ENCODE data around the gene ALCAM. TPM values are rescaled to one million over a fixed set of nuclear protein-coding genes. Genes with fewer than 3 reads are reported as not detected.

The ALCAM gene
- total RNA-seq, 2 donors from 2014 or later, result 5.8 to 7.4 TPM

GRCh38 chr3:105354429-105354828, 12.3 kb upstream of the ALCAM start:
- no peak for DNase-seq
- intact Hi-C loops (cut with DNase I), result no loop called here
- ATAC-seq, result no peak

DNA sequence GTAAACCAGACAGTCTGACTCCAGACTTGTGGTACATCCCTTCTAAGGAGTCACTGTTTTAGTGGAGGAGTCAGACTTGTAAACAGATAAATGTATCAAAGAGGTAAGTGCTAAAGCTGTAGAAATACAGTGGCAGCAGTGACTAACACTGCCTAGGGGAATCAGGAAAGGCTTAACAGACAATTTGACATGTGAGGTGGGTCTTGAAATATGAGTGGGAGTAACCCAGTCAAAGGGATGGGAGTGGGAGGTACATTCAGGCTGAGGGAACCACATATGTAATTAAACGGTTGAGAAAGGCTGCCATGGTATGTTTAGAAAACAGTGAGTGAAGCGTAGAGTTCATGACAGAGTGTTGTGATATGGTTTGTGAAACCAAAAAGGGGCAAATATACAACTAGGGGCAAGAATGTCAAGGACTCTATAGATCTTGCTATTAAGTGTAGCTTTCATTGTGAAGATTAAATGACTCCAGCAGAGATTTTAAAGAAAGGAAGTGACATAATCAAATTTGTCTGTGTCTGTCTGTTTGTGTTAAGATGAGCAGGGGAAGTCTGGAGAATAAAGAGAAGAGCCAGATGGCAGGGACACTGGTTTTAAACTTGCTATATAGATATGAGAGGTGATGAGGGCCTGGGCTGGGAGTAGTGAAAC, 11.2 kb upstream of the ALCAM start:
- DNase-seq (no peak), ATAC-seq (no peak)
- intact Hi-C loops (cut with DNase I), result no loop called here

- intact Hi-C loops (cut with DNase I), result no loop called here
- DNase-seq, result no peak
- no peak for ATAC-seq
Measured at GRCh38 chr3:105356396-105356795, 10.3 kb upstream of the ALCAM start.

DNA sequence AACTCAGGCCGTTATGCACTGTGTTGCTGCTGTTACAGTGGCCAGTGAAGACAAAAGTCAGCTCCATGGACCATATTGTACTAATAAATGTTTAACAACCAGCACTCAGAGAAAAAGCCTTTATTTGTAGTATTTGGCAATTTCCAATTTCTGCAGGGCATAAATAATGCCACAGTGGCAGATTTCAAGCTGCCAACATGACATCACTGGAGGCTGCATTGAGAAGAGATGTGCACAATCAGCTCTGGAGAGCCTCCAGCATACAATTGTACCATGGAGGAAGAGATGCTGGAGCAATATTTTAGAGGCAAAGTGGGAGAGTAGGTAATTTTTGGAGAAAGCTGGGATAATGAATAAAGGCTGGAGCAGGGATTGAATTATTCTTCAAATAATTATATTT, 9.7 kb upstream of the ALCAM start:
- DNase-seq (no peak), ATAC-seq (no peak)
- intact Hi-C loops (cut with DNase I), result no loop called here

- no peak for ATAC-seq
- intact Hi-C loops (cut with DNase I), result no loop called here
- DNase-seq, result no peak
Measured at GRCh38 chr3:105359098-105359762, 7.5 kb upstream of the ALCAM start.

DNA sequence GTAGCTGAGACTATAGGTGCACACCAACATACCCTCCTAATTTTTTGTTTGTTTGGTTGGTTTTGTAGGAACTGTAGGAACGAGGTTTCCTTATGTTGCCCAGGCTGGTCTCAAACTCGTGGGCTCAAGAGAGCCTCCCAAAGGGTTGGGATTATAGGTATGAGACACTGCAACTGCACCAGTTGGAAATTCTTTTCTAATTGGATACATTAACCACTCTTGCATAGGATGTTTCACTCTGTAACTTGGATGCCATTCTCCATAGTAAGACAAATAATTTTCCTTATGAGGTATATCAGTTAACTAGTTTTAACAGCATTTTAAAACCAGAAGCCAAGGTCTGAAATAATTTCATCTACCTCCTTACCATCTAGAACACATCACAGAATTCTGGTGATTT, 6.7 kb upstream of the ALCAM start:
- DNase-seq, result no peak
- intact Hi-C loops (cut with DNase I), result no loop called here
- no peak for ATAC-seq

DNA sequence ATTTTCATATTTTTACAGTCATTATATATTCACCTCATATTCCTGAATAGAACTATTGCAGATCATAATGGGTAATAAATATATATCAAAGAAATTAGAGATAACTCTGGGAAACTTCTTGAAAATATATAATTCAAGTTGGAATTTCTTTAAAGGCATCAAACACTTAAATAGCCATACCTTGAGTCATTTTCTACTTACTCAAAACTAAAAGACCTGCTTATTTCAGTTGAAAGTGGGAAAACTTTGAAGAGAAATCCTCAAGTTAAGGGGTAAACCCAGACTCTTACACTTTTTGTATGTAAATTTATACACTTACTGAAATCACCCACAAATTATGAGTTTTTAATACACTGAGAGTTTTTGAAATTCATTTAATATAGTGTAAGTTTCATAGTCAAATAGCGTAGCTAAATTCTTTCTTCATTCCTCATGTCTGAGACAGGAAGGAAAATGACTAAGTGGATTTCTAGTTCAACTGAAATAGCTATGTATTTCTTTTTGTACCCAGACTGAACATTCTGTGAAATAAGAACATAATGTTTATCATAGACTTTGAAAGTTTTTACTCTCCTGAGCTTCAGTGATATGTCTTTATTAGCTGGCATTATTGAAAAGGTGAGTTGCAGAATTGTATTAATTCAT, 4.6 kb upstream of the ALCAM start:
- ATAC-seq (no peak), DNase-seq (no peak)
- intact Hi-C loops (cut with DNase I), result no loop called here

GRCh38 chr3:105364128-105364527, 2.6 kb upstream of the ALCAM start:
- intact Hi-C loops (cut with DNase I), result no loop called here
- DNase-seq (no peak), ATAC-seq (no peak)

DNA sequence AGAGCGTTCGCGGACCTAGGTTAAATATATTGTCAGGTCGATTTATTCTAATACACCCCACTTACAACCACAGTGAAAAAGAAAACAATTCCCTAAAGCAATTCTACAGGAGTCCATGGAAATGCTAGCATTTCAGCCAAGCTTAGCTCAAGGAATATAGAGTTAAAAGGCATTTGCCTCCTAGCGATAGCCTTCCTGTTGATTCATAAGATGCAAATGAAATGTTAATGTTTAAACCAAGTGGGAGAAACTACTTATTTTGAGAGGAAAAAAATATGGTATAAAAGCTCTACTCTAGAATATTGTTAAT, 1.7 kb upstream of the ALCAM start:
- ATAC-seq (no peak), DNase-seq (no peak)
- intact Hi-C loops (cut with DNase I), result loop anchor here in 1 of 2 donors (5.0 kb wide), 1 partner anchor 738 kb away; no protein-coding TSS in a partner anchor

DNA sequence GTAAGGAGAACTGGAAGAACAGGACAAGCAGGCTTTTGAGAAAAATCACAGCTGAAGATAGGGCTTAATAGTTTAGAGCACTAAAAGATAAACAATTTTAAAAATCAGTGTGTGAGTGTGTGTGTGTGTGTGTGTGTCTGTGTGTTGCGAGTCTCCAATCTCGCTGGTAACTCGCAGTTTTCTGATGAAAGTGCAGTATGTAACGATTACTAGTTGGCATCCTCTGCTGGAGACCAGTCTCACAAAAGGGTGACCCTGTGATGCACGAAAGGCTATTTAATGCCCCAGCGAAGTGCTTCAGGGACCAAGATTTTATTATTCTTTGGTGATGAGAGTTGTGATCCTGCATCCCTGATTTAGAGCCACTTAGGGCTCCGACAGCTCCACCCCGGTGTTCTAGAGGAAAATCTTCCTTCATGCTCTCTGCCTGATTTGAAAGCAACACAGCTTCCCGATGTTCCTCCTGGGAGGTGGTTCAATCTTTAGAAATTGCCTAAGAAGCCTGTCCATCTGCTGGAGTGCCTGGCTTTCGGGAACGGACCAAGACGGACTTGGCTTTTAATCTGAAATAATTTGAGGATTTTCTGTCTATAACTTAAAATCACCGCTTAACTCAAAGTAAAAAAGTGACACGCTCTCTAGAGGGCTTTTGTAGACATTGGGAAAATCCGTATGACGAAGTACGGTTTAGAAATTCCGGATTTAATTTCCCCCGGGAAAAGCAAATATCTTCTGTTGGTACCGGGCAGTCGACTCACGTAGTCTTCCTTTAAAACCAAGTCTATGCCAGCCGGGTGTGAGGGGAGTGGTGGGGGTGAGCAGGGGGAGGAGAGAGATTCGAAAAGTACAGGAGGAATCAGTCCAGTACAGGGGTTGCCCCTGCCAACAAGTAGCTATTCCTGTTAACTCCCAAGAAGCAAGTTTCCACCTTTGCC, 1.1 kb upstream of the ALCAM start:
- ATAC-seq (peak; percentile 12 to 15), DNase-seq (no peak)
- intact Hi-C loops (cut with DNase I), result loop anchor here in 1 of 2 donors (5.0 kb wide), 1 partner anchor 738 kb away; no protein-coding TSS in a partner anchor

DNA sequence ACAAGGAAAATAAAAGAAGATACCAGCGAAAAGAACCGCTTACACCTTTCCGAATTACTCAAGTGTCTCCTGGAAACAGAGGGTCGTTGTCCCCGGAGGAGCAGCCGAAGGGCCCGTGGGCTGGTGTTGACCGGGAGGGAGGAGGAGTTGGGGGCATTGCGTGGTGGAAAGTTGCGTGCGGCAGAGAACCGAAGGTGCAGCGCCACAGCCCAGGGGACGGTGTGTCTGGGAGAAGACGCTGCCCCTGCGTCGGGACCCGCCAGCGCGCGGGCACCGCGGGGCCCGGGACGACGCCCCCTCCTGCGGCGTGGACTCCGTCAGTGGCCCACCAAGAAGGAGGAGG, 325 bp downstream of the ALCAM start:
- DNase-seq (peak; percentile 28), ATAC-seq (peak; percentile 3 to 11)
- intact Hi-C loops (cut with DNase I), result loop anchor here in 1 of 2 donors (5.0 kb wide), 1 partner anchor 740 kb away; no protein-coding TSS in a partner anchor

- peak; percentile 67 for DNase-seq
- intact Hi-C loops (cut with DNase I), result loop anchor here in 1 of 2 donors (5.0 kb wide), 1 partner anchor 740 kb away; no protein-coding TSS in a partner anchor
- peak; percentile 28 to 37 for ATAC-seq
Measured at GRCh38 chr3:105367406-105368213, 901 bp downstream of the ALCAM start.

DNA sequence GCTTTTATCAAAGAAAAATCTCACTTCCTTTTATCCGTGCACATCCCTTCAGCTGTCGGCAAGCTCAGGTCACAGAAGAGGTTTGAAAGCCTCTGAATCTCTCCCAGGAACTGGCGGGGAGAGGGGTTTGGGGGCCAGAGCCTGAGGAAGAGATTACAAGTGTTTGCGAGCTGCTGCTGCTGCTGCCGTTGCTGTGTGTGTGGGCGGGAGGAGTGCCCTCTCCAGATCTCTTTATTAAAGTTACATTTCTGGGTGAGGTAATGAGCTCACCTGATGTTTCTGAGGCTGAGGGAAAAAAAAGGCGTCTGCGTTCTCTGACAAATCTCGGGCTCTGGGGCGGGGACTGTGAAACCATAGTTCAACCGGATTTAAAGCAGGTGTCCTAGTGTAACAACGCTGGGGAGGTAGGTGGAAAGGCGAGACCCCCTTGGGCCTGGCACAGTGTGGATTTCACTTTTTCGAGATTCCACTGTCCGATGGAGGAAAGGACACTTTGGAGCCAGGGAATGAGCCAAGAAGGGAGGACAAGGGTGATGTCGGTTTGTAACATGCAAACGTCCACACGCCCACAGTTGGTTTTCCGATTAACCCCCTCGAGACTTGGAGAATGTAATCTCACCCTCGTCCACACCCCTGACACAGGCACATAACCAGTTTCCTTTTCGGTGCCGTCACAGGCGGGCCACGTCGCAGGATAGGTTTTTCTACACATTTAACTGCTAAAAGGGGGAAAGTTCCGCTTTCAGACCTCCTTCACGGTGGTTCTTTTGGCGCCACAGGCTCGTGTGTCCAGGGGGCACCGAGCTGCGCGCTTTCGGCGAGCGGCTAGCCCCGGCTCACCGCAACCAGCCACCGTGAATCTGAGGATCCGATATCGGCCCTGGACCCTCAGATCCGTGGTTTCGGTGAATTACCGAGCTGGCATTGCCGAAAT, 2.1 kb downstream of the ALCAM start:
- intact Hi-C loops (cut with DNase I), result loop anchor here in 1 of 2 donors (5.0 kb wide), 1 partner anchor 742 kb away; no protein-coding TSS in a partner anchor
- ATAC-seq, result peak in 1 of 2 donors; percentile 13
- DNase-seq, result peak; percentile 28

- ATAC-seq, result peak; percentile 21 to 45
- DNase-seq, result peak; percentile 76
- intact Hi-C loops (cut with DNase I), result loop anchor here in 1 of 2 donors (5.0 kb wide), 1 partner anchor 742 kb away; no protein-coding TSS in a partner anchor
Measured at GRCh38 chr3:105369500-105370371, 3.0 kb downstream of the ALCAM start.

DNA sequence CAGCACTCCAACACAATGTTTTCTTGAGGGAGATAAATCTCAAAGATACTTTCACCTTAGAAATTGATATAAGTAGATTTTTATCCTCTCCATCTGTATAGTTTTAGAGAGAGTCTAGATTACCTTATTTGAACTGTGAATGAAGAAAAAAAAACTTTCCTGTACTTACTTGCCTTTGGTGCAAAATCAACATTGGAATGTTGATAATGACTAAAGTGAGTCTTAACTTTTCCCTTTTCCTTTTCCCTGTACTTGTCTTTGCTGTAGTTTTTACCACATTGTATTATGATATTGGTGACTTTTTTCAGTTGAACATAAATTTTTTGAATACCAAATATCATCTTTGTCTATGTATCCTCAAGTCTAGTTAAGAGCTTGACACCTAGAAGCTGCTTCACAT, 6.7 kb downstream of the ALCAM start:
- intact Hi-C loops (cut with DNase I), result no loop called here

GRCh38 chr3:105375750-105376511, 9.2 kb downstream of the ALCAM start:
- DNase-seq, result no peak
- intact Hi-C loops (cut with DNase I), result no loop called here
- ATAC-seq, result no peak

More for the DNA sequence above, 6.7 kb downstream of the ALCAM start:
- ATAC-seq (no peak), DNase-seq (no peak)
